NCI-H2196 treated with DMSO at 0.1 percent for 48 hours (cell line): ENCODE data around the gene B3GALT5.
"Not testable (repeated sequence)": the region's sequence is repeated elsewhere in the genome, so short reads cannot be mapped to it uniquely, and the experiment has no call there.

Experiments
- DNase-seq: peaks from one replicate; lab custom pipeline; 2025; ENCODE audit not compliant: unreplicated experiment; lab: John Stamatoyannopoulos, UW

The B3GALT5 gene

GRCh38 chr21:39612233-39613040 lies at the start of gene B3GALT5:
Gene B3GALT5, plus strand, starts transcription at chr21:39612940. Its CDS starts 47,620 bp downstream, at chr21:39660560.
- DNase-seq, result no peak

DNA sequence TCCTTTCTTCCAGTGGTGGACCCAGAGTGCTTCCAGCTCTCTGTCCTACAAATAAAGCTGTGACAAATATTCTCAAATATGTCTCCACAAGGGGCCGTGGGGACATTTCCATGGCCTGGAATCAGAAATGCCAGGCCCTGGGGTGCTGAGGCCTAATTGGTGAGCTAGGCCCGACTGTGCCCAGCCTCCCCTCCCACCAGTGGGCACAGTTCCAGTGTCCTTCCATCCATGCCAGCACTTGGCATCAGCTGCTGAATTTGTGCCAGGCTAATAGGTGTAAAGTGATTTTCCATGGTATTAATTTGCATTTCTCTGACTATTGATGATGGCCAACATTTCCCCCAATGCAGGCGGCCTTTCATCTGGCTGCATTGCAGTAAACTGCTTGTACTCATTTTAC lies 48.5 kb upstream of the B3GALT5 start:
- DNase-seq, result peak; percentile 45

GRCh38 chr21:39567180-39567972 lies 45.4 kb upstream of the B3GALT5 start:
- no peak for DNase-seq

GRCh38 chr21:39568361-39568760 lies 44.4 kb upstream of the B3GALT5 start:
- DNase-seq, result no peak

- DNase-seq, result no peak
Measured at GRCh38 chr21:39575775-39576174, 37.0 kb upstream of the B3GALT5 start.

DNA sequence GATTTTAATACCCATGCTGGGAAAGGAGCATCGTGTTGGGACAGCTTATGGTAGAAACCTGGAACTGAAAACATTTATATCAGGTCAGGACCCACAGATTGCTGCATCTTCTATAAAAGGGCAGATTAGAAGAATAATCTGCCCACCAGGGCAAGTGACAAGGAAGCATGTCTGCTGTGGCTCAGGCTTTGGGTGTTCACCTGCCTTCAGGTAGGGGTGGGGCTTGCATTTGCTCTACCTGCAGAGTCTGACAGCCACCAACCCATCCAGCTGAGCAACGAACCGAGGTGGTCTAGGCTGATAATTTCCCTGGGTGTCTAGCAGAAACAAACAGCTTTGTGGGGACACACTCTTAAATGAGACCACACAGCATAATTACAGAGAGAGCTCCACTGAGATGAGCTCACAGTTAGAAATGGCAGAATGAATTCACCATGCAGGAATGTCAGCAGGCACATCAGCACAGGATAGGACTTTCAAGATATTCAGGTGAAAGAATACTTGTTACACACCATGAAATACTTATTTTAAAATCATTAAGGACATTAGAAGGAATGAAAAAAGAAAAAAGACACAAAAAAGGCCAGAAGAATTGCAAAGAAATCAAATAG lies 36.1 kb upstream of the B3GALT5 start:
- no peak for DNase-seq

- DNase-seq, result no peak
Measured at GRCh38 chr21:39579734-39580332, 32.9 kb upstream of the B3GALT5 start.

- DNase-seq, result no peak
Measured at GRCh38 chr21:39580744-39581143, 32.0 kb upstream of the B3GALT5 start.

DNA sequence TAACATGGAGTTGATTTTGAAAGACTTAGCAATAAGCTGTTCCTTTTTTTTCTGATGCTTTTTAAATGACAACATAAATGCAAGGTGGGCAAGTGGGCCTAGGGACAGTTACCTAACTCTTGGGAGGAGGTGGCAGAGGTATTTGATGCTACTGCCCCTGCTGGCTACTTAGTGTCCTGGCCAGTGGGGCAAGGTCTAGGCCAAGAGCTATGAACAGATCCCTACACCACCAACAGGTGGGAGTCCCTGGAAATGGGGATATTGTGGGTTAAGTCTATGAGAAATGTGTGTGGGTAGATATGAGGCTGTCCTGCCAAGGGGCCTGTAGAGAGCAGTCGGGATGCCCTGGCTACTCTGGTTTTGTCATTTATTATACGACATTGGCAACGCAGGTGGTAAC lies 31.3 kb upstream of the B3GALT5 start:
- no peak for DNase-seq

DNA sequence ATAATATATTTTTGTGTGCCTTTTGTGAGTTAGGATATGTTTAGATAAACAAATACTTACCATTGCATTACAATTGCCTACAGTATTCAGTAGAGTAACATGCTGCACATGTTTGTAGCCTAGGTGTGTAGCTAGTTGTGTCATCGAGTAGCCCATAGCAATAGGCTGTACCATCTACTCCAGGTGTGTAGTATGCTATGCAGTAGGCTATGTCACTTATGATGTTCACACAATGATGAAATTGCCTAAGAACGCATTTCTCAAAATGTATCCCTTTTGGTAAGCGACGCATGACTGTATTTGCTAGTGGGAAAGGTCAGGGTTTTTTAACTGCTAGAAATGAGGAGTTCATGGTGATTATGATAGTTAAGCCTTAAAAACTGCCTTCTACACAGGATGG lies 30.0 kb upstream of the B3GALT5 start:
- DNase-seq, result no peak

DNA sequence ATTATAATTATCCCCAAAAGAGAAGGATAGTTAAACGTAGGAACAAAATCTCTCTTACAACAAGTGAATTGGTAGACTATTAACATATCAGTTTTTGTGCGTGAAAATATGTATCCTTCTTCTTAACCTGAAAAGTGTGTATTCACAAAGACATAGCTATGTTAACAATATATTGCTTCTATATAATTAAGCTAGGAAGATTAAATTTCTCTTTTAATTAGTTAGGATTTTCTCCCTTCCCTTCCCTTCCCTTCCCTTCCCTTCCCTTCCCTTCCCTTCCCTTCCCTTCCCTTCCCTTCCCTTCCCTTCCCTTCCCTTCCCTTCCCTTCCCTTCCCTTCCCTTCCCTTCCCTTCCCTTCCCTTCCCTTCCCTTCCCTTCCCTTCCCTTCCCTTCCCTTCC lies 29.2 kb upstream of the B3GALT5 start:
- not testable (repeated sequence) for DNase-seq

GRCh38 chr21:39587376-39587775 lies 25.4 kb upstream of the B3GALT5 start:
- no peak for DNase-seq

DNA sequence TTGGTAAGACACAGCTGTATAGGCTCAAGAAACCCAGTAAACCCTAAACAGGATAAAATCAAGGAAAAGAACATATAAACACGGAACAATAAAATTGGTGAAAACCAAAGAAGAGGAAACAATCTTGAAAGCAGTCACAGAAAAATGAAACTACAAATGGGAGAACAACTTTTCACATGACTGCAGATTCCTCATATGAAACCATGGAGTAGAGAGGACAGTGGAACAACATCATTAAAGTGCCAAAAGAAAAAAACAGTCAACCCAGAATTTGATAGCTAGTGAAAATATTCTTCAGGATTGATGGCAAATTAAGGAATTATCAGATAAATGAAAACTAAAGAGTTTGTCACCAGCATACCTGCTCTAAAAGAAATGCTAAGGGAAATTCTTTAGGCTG lies 23.9 kb upstream of the B3GALT5 start:
- DNase-seq, result no peak

DNA sequence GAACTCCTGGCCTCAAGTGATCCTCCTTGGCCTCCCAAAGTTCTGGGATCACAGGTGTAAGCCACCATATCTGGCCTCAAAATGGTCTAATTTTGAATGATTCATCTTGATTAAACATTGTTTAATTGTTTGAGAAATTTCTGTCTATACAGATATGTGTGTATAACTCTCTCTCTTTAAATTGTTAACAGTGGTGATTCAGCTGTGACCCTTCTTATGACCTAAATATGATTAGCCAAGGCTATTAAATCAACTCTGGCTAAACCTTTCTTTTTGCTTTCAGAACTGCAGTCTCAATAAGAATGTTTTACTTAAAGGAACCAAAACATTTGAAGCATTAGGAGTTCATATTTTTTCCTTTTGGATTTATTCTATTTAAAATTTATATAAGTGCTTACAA lies 19.2 kb upstream of the B3GALT5 start:
- no peak for DNase-seq

GRCh38 chr21:39595465-39595864 lies 17.3 kb upstream of the B3GALT5 start:
- no peak for DNase-seq

DNA sequence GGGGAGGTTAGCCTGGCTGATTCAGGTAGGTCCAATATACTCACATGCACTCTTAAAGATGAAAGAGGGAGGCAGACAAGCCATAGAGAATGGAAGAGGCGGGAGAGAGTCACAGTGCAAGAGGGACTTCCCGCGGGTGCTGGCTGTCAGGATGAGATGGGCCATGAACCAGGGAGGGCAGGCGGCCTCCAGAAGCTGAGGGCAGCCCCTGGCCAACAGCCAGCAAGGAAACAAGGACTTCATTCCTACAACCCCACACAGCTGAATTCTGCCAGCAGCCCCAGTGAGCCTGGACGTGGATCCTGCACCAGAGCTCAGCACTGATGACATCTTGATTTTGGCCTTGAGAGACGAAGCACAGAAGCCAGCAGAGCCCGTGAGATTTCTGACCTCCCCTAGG lies 15.1 kb upstream of the B3GALT5 start:
- DNase-seq, result no peak

GRCh38 chr21:39599191-39599970 lies 13.4 kb upstream of the B3GALT5 start:
- DNase-seq, result no peak

GRCh38 chr21:39601187-39601928 lies 11.4 kb upstream of the B3GALT5 start:
- no peak for DNase-seq

- no peak for DNase-seq
Measured at GRCh38 chr21:39602076-39602689, 10.6 kb upstream of the B3GALT5 start.

DNA sequence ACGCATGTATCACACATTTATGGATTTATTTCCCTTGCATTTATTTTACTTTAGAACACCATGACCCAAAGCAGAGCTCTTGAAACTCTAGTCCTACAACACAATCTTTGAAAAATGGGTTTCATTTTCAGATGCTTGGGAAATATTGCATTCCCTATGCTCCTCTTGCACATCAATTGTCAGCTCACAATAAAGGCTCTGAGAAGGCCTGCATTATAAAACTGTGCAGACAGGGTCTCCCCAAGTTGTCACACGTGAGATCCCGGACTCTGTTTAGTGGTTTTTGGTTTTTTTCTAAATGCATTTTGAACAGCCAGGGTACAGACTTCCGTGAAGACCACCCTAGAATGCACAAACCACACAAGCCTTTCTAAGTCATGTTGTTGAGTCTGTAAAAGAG lies 9.9 kb upstream of the B3GALT5 start:
- DNase-seq, result no peak
